CD4-positive, alpha-beta T cell treated with Interleukin-15 for 4 hours (primary cell): ENCODE results near the gene DDC.

Source experiments
- DNase-seq: peaks from one replicate; pipeline ENCODE4 v3.0.0-alpha.2; 2020; ENCODE audit warnings: low spot score

Gene DDC

DNA sequence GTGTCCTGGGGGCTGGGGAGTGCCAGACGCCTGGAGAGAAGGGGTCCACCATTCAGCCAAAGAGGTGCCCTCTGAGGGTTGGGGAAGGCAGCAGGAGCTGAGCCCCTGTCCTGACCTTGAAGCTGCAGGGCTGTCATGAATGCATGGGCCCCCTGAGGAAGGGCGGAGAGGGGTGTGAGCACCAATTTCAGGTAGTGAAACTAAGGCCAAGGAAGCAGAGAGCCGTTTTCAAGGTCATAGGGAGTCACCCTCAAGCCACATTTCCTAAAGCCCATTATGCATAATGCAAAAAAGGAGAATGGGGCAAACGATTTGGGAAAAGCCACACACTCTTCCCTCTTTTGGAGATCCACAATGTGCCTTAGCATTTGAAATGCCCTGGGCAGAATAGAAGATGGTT is 152.2 kb downstream of the DDC start:
- no peak for DNase-seq

DNA sequence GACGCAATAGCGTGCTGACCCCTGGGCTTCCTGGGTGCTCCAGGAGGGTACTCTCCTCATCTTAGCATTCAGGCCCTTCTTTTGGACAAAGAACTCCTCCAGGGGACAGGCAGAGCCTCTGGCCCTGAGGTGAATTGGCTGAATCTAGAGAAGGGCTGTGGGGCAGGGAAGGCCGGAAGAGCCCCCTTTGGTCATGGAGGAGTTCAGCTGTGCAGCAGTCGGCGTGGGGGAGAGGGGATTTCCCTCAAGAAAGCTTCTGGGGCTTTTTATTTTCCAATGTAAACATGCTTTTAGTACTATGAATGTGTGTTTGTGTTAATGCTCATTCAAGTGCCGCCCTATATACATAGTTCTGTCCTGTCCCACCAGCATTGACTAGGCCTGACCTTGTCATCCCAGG is 153.9 kb downstream of the DDC start:
- DNase-seq: no peak

DNA sequence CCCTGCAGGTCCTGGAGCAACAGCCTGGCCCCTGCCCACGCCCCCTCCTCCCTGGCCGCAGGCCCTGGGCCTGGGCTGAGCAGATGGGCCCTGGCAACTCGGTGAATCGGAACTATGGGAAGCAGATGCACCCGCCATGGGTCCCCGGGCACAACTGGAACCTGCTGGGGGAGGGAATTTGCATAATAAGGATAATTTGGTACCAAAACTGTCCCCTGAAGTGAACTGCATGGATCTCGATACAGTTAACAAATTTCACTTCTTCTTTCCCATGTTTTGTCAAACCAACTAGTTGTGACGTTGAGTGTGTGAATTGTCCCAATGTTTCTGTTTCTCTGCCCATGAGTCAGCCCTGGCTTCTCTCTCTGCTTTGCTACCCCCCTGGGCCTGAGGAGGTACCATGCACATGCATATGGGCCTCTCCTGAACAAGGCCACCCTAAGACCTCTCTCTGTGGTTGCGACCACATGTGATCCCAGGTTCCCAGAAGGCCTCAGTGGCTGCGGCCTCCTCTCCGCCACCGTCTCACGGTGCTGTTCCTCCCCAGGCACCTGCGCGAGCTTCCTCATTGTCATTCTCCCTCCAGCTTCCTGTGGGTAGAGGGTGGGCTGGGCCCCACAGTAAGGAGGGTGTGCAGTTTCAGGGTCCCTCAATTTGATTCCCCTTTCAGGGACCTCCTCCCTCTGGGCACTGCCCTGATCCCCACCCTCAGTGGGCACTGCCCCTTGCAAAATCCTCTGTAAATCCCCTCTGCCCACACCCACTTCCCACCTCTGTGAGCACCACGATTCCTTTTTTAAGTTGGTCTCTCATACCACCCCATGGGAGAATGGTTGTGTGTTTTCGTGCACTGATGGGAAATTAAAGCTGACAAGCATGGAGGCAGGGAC is 155.1 kb downstream of the DDC start:
- DNase-seq: no peak
